Measurements from ENCODE around the gene SAPCD1. TPM values are rescaled to one million over a fixed set of nuclear protein-coding genes. Genes with fewer than 3 reads are reported as not detected.

SAPCD1 gene
- under 1 TPM in 1 of 6 donors, not detected in 5; 0.96 TPM for polyA plus RNA-seq (ENCODE audit: low read depth in 6 of 6)

DNA sequence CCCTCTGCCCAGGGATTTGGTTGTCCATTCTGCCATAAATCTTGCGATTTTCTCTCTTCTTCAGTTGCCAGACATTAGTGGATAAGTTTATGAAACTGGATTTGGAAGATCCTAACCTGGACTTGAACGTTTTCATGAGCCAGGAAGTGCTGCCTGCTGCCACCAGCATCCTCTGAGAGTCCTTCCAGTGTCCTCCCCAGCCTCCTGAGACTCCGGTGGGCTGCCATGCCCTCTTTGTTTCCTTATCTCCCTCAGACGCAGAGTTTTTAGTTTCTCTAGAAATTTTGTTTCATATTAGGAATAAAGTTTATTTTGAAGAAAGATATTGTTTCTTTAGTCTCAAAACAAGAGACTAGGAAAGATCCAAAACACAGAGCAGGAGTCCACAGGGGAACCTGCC is at the start of gene SAPCD1:
TSS of gene SAPCD1 (plus strand) at position 301 of the 400 bp plus-strand sequence. CDS start 399 bp downstream, outside the sequence.
- peak within 1 kb of the TSS in 1 of 6 donors; percentile 42 for H3K27ac Mint-ChIP-seq
- peaks cover 0 to 10% (median 0%) of the 10 kb centered on the region in 3 donors for H3K4me1 Mint-ChIP-seq
- DNase-seq = no peak
- H3K9me3 Mint-ChIP-seq = no peaks in the 10 kb centered on the region
- H3K4me3 Mint-ChIP-seq = peak within 1 kb of the TSS in 1 of 8 donors; percentile 76
- H3K27me3 Mint-ChIP-seq = no peaks in the 10 kb centered on the region
- no peak for ATAC-seq (ENCODE audit: low read depth in 2 of 2)
- peaks cover 0 to 23% of the 10 kb centered on the region in 2 donors for H3K36me3 Mint-ChIP-seq

DNA sequence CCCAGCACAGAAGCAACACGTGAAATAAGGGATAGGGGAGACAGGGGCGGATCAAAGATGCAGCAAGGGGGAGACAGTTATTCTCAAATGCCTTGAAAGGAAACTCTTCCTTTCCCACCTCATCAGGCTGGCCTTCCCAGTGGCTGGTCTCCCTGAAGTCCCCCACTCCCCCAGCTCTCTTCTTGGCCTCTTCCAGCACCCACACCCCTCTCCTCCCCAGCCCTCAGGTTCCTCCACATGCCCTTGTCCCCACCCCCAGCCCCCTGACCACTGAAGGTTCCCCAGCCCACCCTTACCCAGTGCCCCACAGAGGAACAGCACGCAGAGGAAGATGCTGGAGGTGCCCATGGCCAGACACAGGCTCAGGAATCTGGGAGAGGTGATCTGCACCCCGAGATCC is 49.0 kb upstream of the SAPCD1 start:
- ATAC-seq (ENCODE audit: low read depth in 2 of 2) (no peak), DNase-seq (no peak)
- no peak overlapping the region for H3K4me3 Mint-ChIP-seq
- H3K27me3 Mint-ChIP-seq = peaks cover 0 to 8% (median 0%) of the 10 kb centered on the region in 3 donors
- no peaks in the 10 kb centered on the region for H3K9me3 Mint-ChIP-seq
- no peaks in the 10 kb centered on the region for H3K36me3 Mint-ChIP-seq
- H3K27ac Mint-ChIP-seq = peak overlapping the region in 3 of 6 donors; percentile 47 to 86 (median 63)
- peaks cover 17 to 22% (median 20%) of the 10 kb centered on the region in 3 donors for H3K4me1 Mint-ChIP-seq

DNA sequence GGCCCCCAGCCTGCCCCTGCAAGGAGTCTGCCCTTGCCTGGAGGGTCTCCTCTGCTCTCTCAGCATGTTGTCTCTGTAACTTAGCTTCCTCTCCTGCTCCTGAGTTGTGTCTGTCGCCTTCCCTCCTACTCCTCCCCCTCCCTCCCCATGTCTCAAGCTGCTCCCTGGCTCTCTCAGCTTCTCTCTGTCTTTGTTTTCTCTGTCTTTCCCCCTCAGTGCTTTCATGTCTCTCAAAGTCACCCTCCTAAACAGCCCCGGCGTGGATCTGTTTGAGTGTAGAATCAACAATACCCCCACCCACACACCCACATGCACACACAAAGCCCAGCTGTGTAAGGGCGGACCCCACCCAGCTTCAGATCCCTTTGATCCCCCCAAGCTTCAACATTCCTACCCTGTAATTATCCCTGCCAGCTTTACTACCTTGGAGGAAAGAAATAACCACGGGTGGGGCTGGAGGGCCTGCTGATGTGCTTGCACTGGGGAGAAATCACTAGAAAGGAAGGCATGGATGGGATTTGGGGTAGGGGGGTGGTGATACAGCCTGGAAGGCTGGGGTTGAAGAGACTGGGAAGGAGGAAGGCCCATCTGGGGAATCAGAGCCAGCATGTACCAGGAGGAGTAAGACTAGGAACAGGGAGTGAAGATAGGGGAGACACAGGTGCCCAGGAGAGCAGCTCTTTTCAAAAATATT is 48.3 kb upstream of the SAPCD1 start:
- Mint-ChIP-seq H3K27ac (peak overlapping the region in 1 of 6 donors; percentile 47), H3K4me1 (peaks cover 17 to 22% (median 20%) of the 10 kb centered on the region in 3 donors), H3K27me3 (peaks cover 0 to 8% (median 0%) of the 10 kb centered on the region in 3 donors), H3K4me3 (no peak overlapping the region), H3K36me3 (no peaks in the 10 kb centered on the region), H3K9me3 (no peaks in the 10 kb centered on the region)
- no peak for ATAC-seq (ENCODE audit: low read depth in 2 of 2)
- DNase-seq = no peak

GRCh38 chr6:31715022-31715958 is 47.2 kb upstream of the SAPCD1 start, which contains the start of gene LY6G6D:
TSS of gene LY6G6D (plus strand) at chr6:31715348. CDS start at chr6:31715356, 8 bp downstream.
- H3K27me3 Mint-ChIP-seq = peaks cover 0 to 8% (median 0%) of the 10 kb centered on the region in 3 donors
- DNase-seq (no peak), ATAC-seq (ENCODE audit: low read depth in 2 of 2) (no peak)
- H3K27ac Mint-ChIP-seq = peak within 1 kb of the TSS in 2 of 6 donors; percentile 47
- peaks cover 17 to 22% (median 19%) of the 10 kb centered on the region in 3 donors for H3K4me1 Mint-ChIP-seq
- H3K9me3 Mint-ChIP-seq = no peaks in the 10 kb centered on the region
- H3K36me3 Mint-ChIP-seq = no peaks in the 10 kb centered on the region
- H3K4me3 Mint-ChIP-seq = no peak within 1 kb of the TSS

DNA sequence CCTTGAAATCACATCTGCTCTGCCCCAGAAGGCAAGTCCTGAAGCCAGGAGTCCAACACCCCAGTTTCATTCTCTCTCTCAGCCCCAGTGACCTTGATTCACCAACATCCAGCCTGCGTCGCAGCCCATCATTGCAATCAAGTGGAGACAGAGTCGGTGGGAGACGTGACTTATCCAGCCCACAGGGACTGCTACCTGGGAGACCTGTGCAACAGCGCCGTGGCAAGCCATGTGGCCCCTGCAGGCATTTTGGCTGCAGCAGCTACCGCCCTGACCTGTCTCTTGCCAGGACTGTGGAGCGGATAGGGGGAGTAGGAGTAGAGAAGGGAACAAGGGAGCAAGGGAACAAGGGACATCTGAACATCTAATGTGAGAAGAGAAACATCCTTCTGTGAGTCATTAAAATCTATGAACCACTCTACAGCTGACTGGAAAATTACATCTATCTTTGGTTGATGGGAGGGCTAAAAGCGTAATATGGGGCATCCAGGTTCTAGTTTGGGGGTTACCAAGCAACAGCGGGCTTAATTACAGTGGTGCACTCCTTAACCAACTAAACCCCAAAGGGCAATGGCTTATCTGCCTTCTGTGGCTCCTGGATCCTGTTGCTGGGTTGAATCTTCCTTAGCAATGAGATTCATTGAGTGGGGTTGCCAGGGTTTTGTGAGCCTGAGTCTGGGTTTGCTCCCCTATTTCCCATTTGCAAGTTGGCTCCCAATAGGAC is 44.8 kb upstream of the SAPCD1 start:
- no peak for ATAC-seq (ENCODE audit: low read depth in 2 of 2)
- Mint-ChIP-seq H3K9me3 (no peaks in the 10 kb centered on the region), H3K27me3 (peaks cover 0 to 7% (median 0%) of the 10 kb centered on the region in 3 donors), H3K36me3 (no peaks in the 10 kb centered on the region), H3K4me3 (no peak overlapping the region), H3K27ac (peak overlapping the region in 1 of 6 donors; percentile 64), H3K4me1 (peaks cover 0 to 3% (median 0%) of the 10 kb centered on the region in 3 donors)
- no peak for DNase-seq

- Mint-ChIP-seq H3K9me3 (no peaks in the 10 kb centered on the region), H3K36me3 (no peaks in the 10 kb centered on the region), H3K4me1 (peaks cover 3 to 8% (median 3%) of the 10 kb centered on the region in 3 donors), H3K27me3 (peaks cover 0 to 1% (median 0%) of the 10 kb centered on the region in 3 donors), H3K4me3 (no peak overlapping the region), H3K27ac (no peak overlapping the region)
- DNase-seq (no peak), ATAC-seq (ENCODE audit: low read depth in 2 of 2) (no peak)
These were observed 44.2 kb upstream of the SAPCD1 start for GRCh38 chr6:31718265-31718664.

- Mint-ChIP-seq H3K4me3 (no peak overlapping the region), H3K27me3 (no peaks in the 10 kb centered on the region), H3K4me1 (peaks cover 6 to 15% (median 10%) of the 10 kb centered on the region in 3 donors), H3K9me3 (no peaks in the 10 kb centered on the region), H3K36me3 (no peaks in the 10 kb centered on the region), H3K27ac (no peak overlapping the region)
- DNase-seq (no peak), ATAC-seq (ENCODE audit: low read depth in 2 of 2) (no peak)
These were observed 43.5 kb upstream of the SAPCD1 start for GRCh38 chr6:31719001-31719400.

DNA sequence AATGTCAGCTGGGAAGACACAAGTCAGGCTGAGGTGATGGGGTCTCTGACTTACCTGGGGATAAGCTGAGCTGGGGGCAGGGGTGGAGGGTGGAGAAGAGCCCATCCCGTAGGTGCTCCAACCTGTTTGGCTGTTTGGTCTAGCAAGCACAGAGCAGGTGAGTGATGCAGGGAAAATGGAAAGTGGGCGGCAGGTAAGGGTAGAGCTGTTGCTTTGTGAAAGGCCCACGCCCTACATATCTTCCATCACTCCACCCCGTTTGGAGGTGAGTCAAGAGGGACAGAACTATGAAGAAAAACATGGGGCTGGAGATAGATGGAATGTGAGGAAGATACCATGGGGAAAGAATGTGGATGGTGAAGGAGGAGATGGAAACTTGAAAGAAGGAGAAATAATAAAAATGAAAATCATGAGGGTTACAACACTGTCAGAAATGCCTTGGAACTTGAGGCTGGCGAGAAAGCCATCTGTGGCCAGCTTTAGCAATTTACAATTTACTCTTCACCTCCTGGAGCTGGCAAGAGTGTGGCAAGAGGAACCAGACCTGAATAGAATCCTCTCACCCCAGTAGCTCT is 42.2 kb upstream of the SAPCD1 start:
- no peaks in the 10 kb centered on the region for H3K27me3 Mint-ChIP-seq
- no peaks in the 10 kb centered on the region for H3K9me3 Mint-ChIP-seq
- peaks cover 0 to 1% of the 10 kb centered on the region in 2 donors for H3K36me3 Mint-ChIP-seq
- ATAC-seq (ENCODE audit: low read depth in 2 of 2) = no peak
- H3K27ac Mint-ChIP-seq = no peak overlapping the region
- DNase-seq = no peak
- H3K4me1 Mint-ChIP-seq = peaks cover 9 to 26% (median 23%) of the 10 kb centered on the region in 3 donors
- no peak overlapping the region for H3K4me3 Mint-ChIP-seq

- peaks cover 20 to 38% (median 35%) of the 10 kb centered on the region in 3 donors for H3K4me1 Mint-ChIP-seq
- H3K4me3 Mint-ChIP-seq = no peak within 1 kb of the TSS
- peaks cover 6 to 13% of the 10 kb centered on the region in 2 donors for H3K36me3 Mint-ChIP-seq
- DNase-seq = no peak
- H3K27me3 Mint-ChIP-seq = no peaks in the 10 kb centered on the region
- H3K9me3 Mint-ChIP-seq = no peaks in the 10 kb centered on the region
- H3K27ac Mint-ChIP-seq = peak within 1 kb of the TSS in 3 of 6 donors; percentile 53 to 78 (median 67)
- ATAC-seq (ENCODE audit: low read depth in 2 of 2) = no peak
These were observed 41.0 kb upstream of the SAPCD1 start, which contains the start of gene LY6G6C for GRCh38 chr6:31721351-31722020. TSS of gene LY6G6C (minus strand) at chr6:31721746. CDS start at chr6:31721679, 67 bp downstream.

GRCh38 chr6:31722173-31722572 is 40.3 kb upstream of the SAPCD1 start:
- Mint-ChIP-seq H3K9me3 (no peaks in the 10 kb centered on the region), H3K27ac (no peak overlapping the region), H3K4me3 (no peak overlapping the region), H3K4me1 (peaks cover 27 to 45% (median 42%) of the 10 kb centered on the region in 3 donors), H3K27me3 (no peaks in the 10 kb centered on the region), H3K36me3 (peaks cover 6 to 20% of the 10 kb centered on the region in 2 donors)
- no peak for DNase-seq
- no peak for ATAC-seq (ENCODE audit: low read depth in 2 of 2)

GRCh38 chr6:31723245-31723979 is 39.0 kb upstream of the SAPCD1 start, which contains the start of gene MPIG6B:
TSS of gene MPIG6B (plus strand) at chr6:31723373. CDS start at chr6:31723384, 11 bp downstream.
- no peaks in the 10 kb centered on the region for H3K9me3 Mint-ChIP-seq
- H3K4me3 Mint-ChIP-seq = peak within 1 kb of the TSS in 6 of 8 donors; percentile 12 to 66 (median 42)
- H3K27ac Mint-ChIP-seq = peak within 1 kb of the TSS in 5 of 6 donors; percentile 21 to 76 (median 58)
- peaks cover 36 to 56% (median 52%) of the 10 kb centered on the region in 3 donors for H3K4me1 Mint-ChIP-seq
- no peak for DNase-seq
- ATAC-seq (ENCODE audit: low read depth in 2 of 2) = no peak
- H3K27me3 Mint-ChIP-seq = no peaks in the 10 kb centered on the region
- peaks cover 6 to 22% of the 10 kb centered on the region in 2 donors for H3K36me3 Mint-ChIP-seq

Data from naive B cell (primary cell).